HG03095 (cell line): ENCODE data around the gene NR2F2.
"Not testable (repeated sequence)": the region's sequence is repeated elsewhere in the genome, so short reads cannot be mapped to it uniquely, and the experiment has no call there.

Experiments
- ATAC-seq: cut with Tn5 transposase; IDR thresholded peaks from one replicate; pipeline ENCODE4 v1.9.1; 2021; ENCODE audit warnings: moderate library complexity; ENCODE audit not compliant: unreplicated experiment

The NR2F2 gene

DNA sequence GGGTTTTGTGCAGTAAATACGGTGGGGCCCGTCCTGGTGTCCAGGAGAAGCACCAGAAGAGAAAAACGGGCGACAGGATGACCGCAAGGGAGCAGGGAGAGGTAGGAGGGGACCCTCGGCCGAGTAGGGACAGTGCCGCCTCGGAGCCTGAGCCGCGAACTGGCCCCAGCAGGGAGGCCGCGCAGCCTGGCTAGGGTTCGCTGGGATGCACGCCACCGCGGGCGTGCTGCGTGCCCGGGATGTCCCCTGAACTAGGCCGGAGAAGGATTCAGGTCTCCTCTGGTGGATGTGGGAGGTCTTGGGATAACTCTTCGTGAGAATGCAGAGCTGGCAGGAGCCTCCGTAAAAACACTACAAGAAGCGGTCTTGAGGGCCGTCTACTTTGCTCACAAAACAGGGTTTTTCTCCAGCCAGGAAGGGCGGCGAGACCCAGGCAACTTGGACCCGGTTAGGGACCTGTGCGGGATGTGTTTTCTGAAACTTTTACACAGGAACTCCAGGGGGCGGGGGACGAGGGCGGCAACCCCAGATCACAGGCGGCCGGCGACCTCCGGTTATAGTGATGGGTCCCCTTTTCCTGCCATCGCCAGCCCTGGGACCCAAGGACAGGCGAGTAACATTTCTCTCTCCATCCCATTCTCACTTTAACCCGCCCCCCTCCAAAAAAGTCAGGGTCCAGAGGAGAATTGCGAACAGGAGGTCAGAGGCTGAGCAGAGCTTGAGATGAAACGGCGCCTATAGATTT lies 35.5 kb downstream of the NR2F2 start:
- ATAC-seq: no peak

DNA sequence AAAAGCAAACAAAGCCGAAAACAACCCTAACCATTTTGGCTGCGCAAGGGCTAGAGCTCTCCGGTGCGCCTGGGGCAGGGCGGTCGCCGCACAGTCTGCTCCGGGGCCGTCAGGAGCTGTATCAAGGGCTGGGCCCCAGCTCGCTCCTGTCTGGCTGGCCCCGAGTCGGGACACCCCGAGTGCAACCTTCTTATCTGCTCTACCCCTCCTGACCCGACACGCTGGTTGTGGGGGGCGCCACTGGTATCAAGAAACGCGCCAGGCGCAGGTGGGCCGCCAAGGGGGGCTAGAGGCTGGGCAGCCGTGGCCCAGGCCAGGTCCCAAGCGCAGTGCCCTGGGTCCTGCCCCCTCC lies 36.0 kb downstream of the NR2F2 start:
- ATAC-seq: no peak

DNA sequence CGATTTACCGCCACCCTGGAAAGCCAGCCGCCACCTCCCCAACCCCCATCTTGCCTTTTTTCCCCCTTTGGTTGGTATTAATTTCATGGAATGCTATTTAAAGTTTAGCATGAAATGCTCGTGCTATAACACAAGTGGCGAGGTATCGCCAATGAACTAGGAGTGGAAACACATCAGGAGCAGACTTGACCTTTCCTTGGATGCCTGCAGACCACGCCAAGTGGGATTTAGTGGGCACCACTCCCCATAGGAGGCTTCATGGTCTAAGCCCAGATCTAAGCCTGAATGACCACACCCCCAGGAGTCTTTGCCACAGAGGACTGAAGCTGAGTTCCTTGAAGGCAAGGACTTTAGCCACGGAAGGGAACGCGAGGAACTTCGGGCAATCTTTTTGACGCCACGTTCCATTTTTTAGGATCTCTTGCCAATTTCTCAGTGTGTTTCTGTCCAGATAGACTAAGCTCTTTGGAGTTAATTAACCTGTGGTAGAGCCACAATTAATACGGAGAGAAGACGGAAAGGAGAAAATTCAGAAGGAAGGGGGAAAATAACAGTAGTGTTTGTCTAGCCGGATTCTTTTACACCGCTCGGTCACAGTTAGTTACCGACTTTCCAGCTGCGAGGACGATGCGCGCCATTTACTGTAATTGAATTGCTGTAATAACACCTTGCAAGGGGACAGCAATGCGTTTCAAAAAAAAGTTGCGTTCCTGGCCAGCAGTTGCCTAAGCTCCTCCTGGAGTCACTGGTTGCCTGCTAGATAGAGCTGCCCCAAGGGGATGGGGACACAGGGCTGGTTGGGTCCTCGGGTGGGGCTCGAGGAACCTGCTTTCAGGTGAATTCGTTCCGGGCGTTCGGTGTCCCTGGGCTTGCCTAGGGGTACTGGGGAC lies 37.1 kb downstream of the NR2F2 start:
- ATAC-seq: no peak

DNA sequence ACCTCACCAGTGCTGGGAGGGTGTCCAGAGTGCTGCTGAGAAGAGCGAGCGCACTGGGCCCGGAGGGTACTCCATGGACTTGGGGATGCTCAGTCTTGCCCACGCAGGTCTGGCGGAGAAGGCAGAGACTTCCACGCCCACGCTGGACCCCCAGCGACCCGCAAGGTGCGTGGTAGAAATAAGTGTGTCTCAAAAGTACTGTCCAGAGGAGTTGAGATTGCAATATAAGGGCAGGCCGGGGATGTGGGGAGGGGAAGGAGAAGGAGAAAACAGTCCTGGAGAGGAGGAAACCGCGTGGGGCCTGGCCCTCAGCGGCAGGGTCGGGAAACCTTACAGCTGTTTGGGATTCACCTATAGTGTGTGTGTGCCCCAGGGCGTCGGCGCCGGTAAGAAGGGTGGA lies 38.9 kb downstream of the NR2F2 start:
- no peak for ATAC-seq

DNA sequence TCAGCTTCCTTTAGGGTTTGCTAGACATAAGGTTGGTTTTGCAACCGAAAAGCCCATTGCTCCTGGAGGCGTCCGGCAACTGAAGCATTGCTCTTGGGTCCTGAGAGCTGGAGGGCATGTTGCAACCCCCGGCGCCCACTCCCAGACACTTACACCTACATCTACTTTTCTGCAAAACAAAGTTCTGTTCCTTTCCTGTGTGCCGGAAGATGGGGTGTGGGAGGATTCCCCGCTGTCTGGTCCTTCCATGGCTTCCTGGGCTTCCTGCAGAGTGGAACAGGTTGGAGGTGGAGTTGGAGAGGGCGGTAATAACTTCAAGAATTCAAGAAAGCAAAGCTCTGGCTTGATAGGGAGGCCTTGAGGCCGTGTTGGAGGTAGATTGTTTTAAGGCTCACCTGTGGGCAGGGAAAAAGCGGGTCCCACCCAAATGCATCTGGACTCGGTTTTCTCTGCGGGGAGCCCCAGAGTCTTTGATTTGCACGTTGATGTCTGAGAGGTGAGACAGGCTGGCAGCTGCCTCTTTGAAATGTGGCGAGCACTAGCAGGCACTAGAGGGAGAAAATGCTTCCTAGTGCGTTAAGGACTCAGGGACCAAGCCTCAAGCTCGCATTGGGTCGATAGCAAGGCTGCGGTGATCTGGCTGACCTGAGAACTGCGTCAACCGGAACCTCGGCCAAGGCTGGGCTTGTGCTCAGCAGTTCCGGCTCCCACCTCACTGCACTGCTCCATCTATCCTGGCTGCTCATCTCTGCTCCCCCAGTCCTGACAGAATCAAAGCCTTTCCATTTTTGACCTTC lies 39.5 kb downstream of the NR2F2 start:
- no peak for ATAC-seq

DNA sequence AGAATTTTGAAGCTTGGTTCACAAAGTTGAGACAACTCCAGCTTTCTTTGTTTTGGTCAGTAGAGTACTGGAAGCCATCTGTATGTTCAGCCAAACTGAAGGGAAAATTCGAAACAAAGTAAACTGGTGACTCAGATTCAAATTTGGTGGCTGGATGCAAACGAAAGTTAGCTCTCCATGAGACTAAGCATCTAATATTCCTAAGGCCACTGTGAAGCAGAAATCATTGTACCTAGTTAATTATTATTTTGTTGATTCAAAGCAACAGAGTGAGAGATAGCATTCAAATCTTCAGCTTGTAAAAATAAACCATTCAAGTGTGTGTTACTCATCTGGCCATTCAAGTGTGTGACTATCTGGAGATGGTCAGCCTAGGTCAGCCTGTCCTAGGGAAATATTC lies 42.1 kb downstream of the NR2F2 start:
- ATAC-seq: no peak

DNA sequence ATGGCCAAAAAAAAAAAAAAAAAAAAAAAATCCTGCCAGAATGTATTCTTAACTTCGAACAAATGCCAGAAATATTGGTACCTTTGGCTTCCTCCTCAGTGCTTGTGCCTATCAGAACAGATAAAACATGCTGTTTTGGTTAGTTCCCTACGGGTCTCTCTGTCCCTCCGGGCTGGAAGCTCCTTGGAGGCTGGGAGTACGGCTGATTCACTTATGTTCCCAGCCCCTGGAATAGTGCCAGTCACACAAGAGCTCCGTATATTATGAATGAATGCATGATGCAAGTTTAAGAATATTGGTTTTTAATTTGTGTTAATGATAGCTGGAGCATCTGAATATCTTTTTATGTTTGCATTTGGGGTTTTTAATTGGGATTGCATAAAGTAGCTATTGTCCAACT lies 44.0 kb downstream of the NR2F2 start:
- no peak for ATAC-seq

DNA sequence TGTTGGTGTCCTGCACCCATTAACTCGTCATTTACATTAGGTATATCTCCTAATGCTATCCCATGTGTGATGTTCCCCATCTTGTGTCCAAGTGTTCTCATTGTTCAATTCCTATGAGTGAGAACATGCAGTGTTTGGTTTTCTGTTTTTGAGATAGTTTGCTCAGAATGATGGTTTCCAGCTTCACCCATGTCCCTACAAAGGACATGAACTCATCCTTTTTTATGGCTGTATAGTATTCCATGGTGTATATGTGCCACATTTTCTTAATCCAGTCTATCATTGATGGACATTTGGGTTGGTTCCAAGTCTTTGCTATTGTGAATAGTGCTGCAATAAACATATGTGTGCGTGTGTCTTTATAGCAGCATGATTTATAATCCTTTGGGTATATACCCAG lies 49.1 kb downstream of the NR2F2 start:
- not testable (repeated sequence) for ATAC-seq

DNA sequence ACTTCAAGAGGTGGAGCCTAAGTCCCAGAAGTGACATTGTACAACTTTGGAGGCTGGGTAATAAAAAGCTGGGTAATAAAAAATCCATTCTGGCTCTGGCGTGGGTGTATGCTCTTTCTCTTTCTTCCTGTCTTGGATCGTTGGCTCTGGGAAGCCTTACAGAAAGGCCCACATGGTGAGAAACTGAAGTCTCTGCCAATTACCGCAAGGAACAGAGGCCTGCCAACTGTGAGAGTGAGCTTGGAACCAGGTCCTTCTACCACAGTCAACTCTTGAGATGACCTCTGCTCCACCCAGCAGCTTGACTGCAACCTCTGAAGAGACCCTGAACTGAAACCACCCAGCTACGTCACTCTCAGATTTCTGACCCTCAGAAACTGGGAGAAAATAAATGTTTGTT lies 51.0 kb downstream of the NR2F2 start:
- no peak for ATAC-seq

DNA sequence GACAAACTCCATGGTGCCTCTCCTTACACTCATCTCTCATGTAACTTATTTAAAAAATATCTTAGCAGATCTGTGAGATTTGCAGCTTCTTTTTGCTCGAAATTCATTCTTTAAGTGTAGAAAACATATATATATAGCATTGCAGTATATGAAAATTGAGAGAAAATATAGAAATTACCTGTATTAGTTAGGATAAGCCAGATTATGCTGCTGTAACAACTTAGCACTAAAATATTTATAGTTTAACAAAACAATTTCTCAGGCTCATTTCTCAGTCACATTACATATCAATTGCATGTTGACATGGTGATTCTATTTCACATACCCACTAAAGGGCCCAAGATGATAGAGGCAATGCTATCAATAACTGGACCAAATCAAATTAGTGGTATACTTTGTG lies 54.7 kb downstream of the NR2F2 start:
- no peak for ATAC-seq

DNA sequence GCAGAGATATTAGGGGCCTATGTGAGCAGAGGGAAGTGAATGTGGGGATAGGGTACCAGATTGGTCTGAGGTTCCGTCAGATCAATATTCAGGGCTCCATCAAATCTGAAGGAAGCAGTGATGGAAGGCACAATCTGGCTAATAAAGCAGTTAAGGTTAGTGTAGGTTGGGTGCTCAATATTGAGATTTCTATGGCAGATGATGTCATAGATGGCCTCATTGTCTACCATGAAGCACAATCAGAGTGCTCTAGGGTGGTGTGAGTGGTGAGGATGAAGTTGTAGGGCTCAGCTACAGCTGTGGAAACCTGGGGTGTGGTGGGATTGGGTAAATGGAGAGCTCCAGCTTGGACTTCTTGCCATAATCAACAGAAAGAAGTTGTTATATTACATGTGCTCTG lies 58.2 kb downstream of the NR2F2 start:
- ATAC-seq: no peak
